Endothelial cell of umbilical vein (primary cell): Measurements from ENCODE around the gene LRRC4B. TPM values are rescaled to one million over a fixed set of nuclear protein-coding genes. Genes with fewer than 3 reads are reported as not detected.

Experiments
- BruUV-seq: library from RNA; stranded (reverse); fragments of 400-500 nt; replicated peaks from 2 replicates; lab custom pipeline; 2021; lab: Mats Ljungman, UMichigan
- CTCF ChIA-PET: fragments of 300-600, 350-600 bp; sonication (Branson Sonifier 250); formaldehyde crosslinking; loops from one replicate; lab custom pipeline; 2021; ENCODE audit warnings: antibody characterized with exemption, inconsistent platforms; lab: Charles Lee
- POLR2A ChIA-PET: fragments of 300-600, 350-600 bp; sonication (Branson Sonifier 250); formaldehyde crosslinking; loops from one replicate; lab custom pipeline; 2021; ENCODE audit warnings: antibody characterized with exemption, inconsistent platforms; lab: Charles Lee
- DNase-seq: peaks from one replicate; pipeline ENCODE4 v3.0.0-alpha.2; 2011; ENCODE audit warnings: low read depth, low spot score
- FAIRE-seq: peaks from 2 replicates; lab custom pipeline; 2011; peaks lifted over from hg19 to GRCh38; lab: Jason Lieb, UNC
- H2AFZ ChIP-seq: 2 replicates; pipeline ENCODE4 v1.6.0; 2012; ENCODE audit warnings: low read depth, low read length, control low read depth, inconsistent platforms
- H3K27ac ChIP-seq: 2 replicates; pipeline ENCODE4 v1.5.1; 2011; ENCODE audit warnings: low read depth, mild to moderate bottlenecking, control low read depth, low read length, moderate library complexity; ENCODE audit not compliant: insufficient read depth
- H3K27me3 ChIP-seq, 2 experiments: 2 replicates each; pipeline versions ENCODE4 v1.6.0 to v1.6.1; 2011; ENCODE audit warnings: low read length in 2 of 2, mixed read lengths in 1 of 2; ENCODE audit not compliant: control insufficient read depth in 2 of 2, insufficient read depth in 2 of 2
- H3K36me3 ChIP-seq, 2 experiments: 2 replicates in 1 of 2; 3 replicates in 1 of 2; pipeline ENCODE4 v1.5.1; 2011; ENCODE audit warnings: low read length in 2 of 2, mild to moderate bottlenecking in 1 of 2, moderate library complexity in 1 of 2; ENCODE audit not compliant: control insufficient read depth in 2 of 2, insufficient read depth in 2 of 2; ENCODE audit errors: extremely low read depth in 1 of 2
- H3K4me1 ChIP-seq: 3 replicates; pipeline ENCODE4 v1.5.1; 2011; ENCODE audit warnings: mild to moderate bottlenecking, low read length; ENCODE audit not compliant: control insufficient read depth, insufficient read depth; ENCODE audit errors: extremely low read depth
- H3K4me2 ChIP-seq: 2 replicates; pipeline ENCODE4 v1.6.1; 2011; ENCODE audit warnings: low read length, control low read depth, mixed read lengths; ENCODE audit not compliant: insufficient read depth
- H3K4me3 ChIP-seq, 3 experiments: fragments of 200-600 bp in 1 of 3; sonication (generic), shearing (Covaris generic) in 1 of 3; replicated peaks in 1 of 3; 2 replicates each; pipeline ENCODE4 v1.5.1; 2011 to 2016; ENCODE audit warnings: control low read depth in 3 of 3, low read length in 3 of 3, mild to moderate bottlenecking in 2 of 3, inconsistent platforms in 1 of 3, low read depth in 1 of 3, moderate library complexity in 1 of 3; ENCODE audit not compliant: insufficient read depth in 1 of 3
- H3K79me2 ChIP-seq: 2 replicates; pipeline ENCODE4 v1.6.0; 2012; ENCODE audit warnings: low read length, inconsistent platforms; ENCODE audit not compliant: control insufficient read depth, insufficient read depth
- H3K9ac ChIP-seq: replicated peaks from 2 replicates; pipeline ENCODE3; 2011; ENCODE audit warnings: low read length, control low read depth; ENCODE audit not compliant: insufficient read depth; ENCODE audit errors: extremely low read depth
- H3K9me1 ChIP-seq: replicated peaks from 3 replicates; pipeline ENCODE4 v1.6.0; 2011; ENCODE audit warnings: mild to moderate bottlenecking, low read length; ENCODE audit not compliant: control insufficient read depth, insufficient read depth; ENCODE audit errors: extremely low read depth
- H3K9me3 ChIP-seq: replicated peaks from 2 replicates; pipeline ENCODE4 v1.5.1; 2012; ENCODE audit warnings: low read length, inconsistent platforms; ENCODE audit not compliant: control insufficient read depth, insufficient read depth
- H4K20me1 ChIP-seq: replicated peaks from 2 replicates; pipeline ENCODE3; 2011; ENCODE audit warnings: mild to moderate bottlenecking, low read length; ENCODE audit not compliant: control insufficient read depth, insufficient read depth; ENCODE audit errors: extremely low read depth
- EZH2 ChIP-seq: IDR thresholded peaks from 2 replicates; pipeline ENCODE4 v1.6.1; 2012; ENCODE audit warnings: borderline replicate concordance, low read depth, mild to moderate bottlenecking, moderate library complexity, low read length, inconsistent platforms; ENCODE audit not compliant: severe bottlenecking
- FOS ChIP-seq: IDR thresholded peaks from 2 replicates; pipeline ENCODE4 v1.6.1; 2011; ENCODE audit warnings: mild to moderate bottlenecking, low read length, moderate library complexity, borderline replicate concordance; ENCODE audit not compliant: insufficient read depth
- GATA2 ChIP-seq: IDR thresholded peaks from 2 replicates; pipeline ENCODE4 v1.7.0; 2011; ENCODE audit warnings: low read depth, mild to moderate bottlenecking, moderate library complexity, mixed read lengths, low read length; ENCODE audit not compliant: insufficient read length, insufficient read depth
- JUN ChIP-seq: IDR thresholded peaks from 2 replicates; pipeline ENCODE4 v1.6.1; 2011; ENCODE audit warnings: borderline replicate concordance, low read depth; ENCODE audit not compliant: insufficient read length, insufficient read depth
- MYC ChIP-seq: IDR thresholded peaks from one replicate; pipeline ENCODE4 v1.6.1; 2011; ENCODE audit warnings: mild to moderate bottlenecking, low read depth, low read length
- POLR2A ChIP-seq: IDR thresholded peaks from 2 replicates; pipeline ENCODE4 v1.6.1; 2012; ENCODE audit warnings: low read depth, mild to moderate bottlenecking, control low read depth, low read length
- POLR2AphosphoS5 ChIP-seq: IDR thresholded peaks from 2 replicates; pipeline ENCODE4 v1.6.1; 2012; ENCODE audit warnings: low read depth, mild to moderate bottlenecking, control low read depth, low read length, moderate library complexity; ENCODE audit not compliant: insufficient read depth
- dilution Hi-C: fragments of 300-500 bp; cut with MboI; formaldehyde crosslinking; loops from one replicate; pipeline ENCODE4 v1.15.0; 2019; ENCODE audit warnings: low sequenced_read_pairs; ENCODE audit not compliant: extremely low pct_ligation_motif_present
- intact Hi-C: fragments of 100-400 bp; cut with micrococcal nuclease; formaldehyde crosslinking; loops from one replicate; pipeline ENCODE4 v1.10.0; 2022
- polyA plus RNA-seq, 4 experiments: library from polyadenylated mRNA; depleted of rRNA in 3 of 4; stranded (reverse) in 3 of 4; unstranded in 1 of 4; fragments of >200 nt; gene quantifications; 2 replicates each; pipeline versions ENCODE4 v1.2.1 to v1.2.3, GENCODE V29; 2011 to 2012; ENCODE audit warnings: missing spikeins in 1 of 4
- total RNA-seq: library from RNA; stranded (reverse); gene quantifications from 2 replicates; pipeline ENCODE4 v1.2.3, GENCODE V29; 2021
- TF ChIP-seq, protein P1 (sequence below), 2 donors: IDR thresholded peaks; 1 replicate in 1 of 2; 2 replicates in 1 of 2; pipeline ENCODE4 v1.5.1; 2011; ENCODE audit warnings: low read length in 2 of 2, mild to moderate bottlenecking in 2 of 2, moderate library complexity in 2 of 2, control low read depth in 1 of 2, inconsistent platforms in 1 of 2, low read depth in 1 of 2; ENCODE audit not compliant: insufficient read depth in 1 of 2; ENCODE audit errors: extremely low read depth in 1 of 2
- TF ChIP-seq, protein P2 (sequence below): IDR thresholded peaks from 2 replicates; pipeline ENCODE4 v1.6.1; 2011; ENCODE audit not compliant: insufficient read depth, insufficient read length

The LRRC4B gene
- total and polyA plus RNA-seq, 2 donors (not counting 3 experiments of a cell fraction or from before 2014, with no cell fraction given) = 0.08 TPM; not detected in 1

DNA sequence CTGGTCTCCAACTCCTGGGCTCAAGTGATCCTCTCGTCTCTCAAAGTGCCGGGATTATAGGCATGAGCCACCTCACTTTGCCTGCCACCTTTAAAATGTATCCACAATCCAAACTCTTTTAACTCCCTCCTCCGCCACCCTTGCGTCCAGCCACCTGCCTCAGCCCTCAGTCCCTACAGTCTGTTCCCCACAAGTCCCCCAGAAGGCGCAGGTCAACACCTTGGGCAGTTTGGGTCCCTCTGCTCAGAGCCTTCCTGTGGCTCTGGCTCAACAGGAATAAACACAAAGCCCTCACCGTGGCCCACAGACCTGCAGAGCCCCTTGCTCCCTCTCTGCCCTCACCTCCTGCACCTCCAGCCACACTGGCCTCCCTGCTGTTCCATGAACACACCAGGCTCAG, 99.4 kb downstream of the LRRC4B start:
- CTCF ChIA-PET = no interaction called here
- TF ChIP-seq, protein P1, sequence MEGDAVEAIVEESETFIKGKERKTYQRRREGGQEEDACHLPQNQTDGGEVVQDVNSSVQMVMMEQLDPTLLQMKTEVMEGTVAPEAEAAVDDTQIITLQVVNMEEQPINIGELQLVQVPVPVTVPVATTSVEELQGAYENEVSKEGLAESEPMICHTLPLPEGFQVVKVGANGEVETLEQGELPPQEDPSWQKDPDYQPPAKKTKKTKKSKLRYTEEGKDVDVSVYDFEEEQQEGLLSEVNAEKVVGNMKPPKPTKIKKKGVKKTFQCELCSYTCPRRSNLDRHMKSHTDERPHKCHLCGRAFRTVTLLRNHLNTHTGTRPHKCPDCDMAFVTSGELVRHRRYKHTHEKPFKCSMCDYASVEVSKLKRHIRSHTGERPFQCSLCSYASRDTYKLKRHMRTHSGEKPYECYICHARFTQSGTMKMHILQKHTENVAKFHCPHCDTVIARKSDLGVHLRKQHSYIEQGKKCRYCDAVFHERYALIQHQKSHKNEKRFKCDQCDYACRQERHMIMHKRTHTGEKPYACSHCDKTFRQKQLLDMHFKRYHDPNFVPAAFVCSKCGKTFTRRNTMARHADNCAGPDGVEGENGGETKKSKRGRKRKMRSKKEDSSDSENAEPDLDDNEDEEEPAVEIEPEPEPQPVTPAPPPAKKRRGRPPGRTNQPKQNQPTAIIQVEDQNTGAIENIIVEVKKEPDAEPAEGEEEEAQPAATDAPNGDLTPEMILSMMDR (IDR thresholded peaks at IDR 0.05; ENCODE audit: extremely low read depth in 1 of 2, insufficient read depth in 1 of 2, low read depth in 1 of 2, low read length in 2 of 2) = no peak
- TF ChIP-seq FOS (no peak), POLR2A (no peak), EZH2 (no peak), POLR2AphosphoS5 (no peak), JUN (no peak), GATA2 (no peak), MYC (no peak)
- TF ChIP-seq, protein P2, sequence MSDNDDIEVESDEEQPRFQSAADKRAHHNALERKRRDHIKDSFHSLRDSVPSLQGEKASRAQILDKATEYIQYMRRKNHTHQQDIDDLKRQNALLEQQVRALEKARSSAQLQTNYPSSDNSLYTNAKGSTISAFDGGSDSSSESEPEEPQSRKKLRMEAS = no peak
- H3K4me1 ChIP-seq = no peaks in the 10 kb centered on the region
- FAIRE-seq (no peak), DNase-seq (no peak)
- no peaks in the 10 kb centered on the region for H3K9me1 ChIP-seq
- H2AFZ ChIP-seq = no peak overlapping the region
- dilution Hi-C loops (no loop called here), intact Hi-C loops (no loop called here)
- no peaks in the 10 kb centered on the region for H3K9me3 ChIP-seq
- no peak overlapping the region for H3K4me3 ChIP-seq
- no peak overlapping the region for H3K4me2 ChIP-seq
- H4K20me1 ChIP-seq = no peaks in the 10 kb centered on the region
- no peaks in the 10 kb centered on the region for H3K27me3 ChIP-seq
- no peak overlapping the region for H3K27ac ChIP-seq
- no peak overlapping the region for H3K9ac ChIP-seq
- POLR2A ChIA-PET = no interaction called here
- BruUV-seq = no TSS peak
- H3K79me2 ChIP-seq = no peaks in the 10 kb centered on the region
- H3K36me3 ChIP-seq = no peaks in the 10 kb centered on the region
